Measurements from ENCODE around the gene TNFRSF19.

GRCh38 chr13:23672616-23673015 lies 102.4 kb downstream of the TNFRSF19 start:
- no peak for TF ChIP-seq POLR2AphosphoS5 (IDR thresholded peaks at IDR 0.05)
- no peak for TF ChIP-seq POLR2A (IDR thresholded peaks at IDR 0.05)
- TF ChIP-seq CTCF (IDR thresholded peaks at IDR 0.05), result no peak
